GM12878 (cell line): Measurements from ENCODE around the gene PRR3. TPM values are rescaled to one million over a fixed set of nuclear protein-coding genes. Genes with fewer than 3 reads are reported as not detected.

Source experiments
- ATAC-seq: fragments of 200-7000 bp; cut with Tn5 transposase; 3 replicates; pipeline ENCODE4 v1.9.1; 2020; ENCODE audit warnings: mild to moderate bottlenecking, moderate library complexity
- BruUV-seq: library from RNA; stranded (reverse); fragments of 400-500 nt; replicated peaks from 2 replicates; lab custom pipeline; 2021; lab: Mats Ljungman, UMichigan
- CTCF ChIA-PET: fragments of 300-600 bp; sonication (Branson Sonifier 250); formaldehyde crosslinking; extraction: SDS; loops from one replicate; lab custom pipeline; 2021; ENCODE audit warnings: inconsistent platforms; lab: Yijun Ruan, JAX
- POLR2A ChIA-PET: fragments of 350-600 bp; formaldehyde crosslinking; extraction: SDS; loops from one replicate; lab custom pipeline; 2021; ENCODE audit warnings: inconsistent platforms; lab: Charles Lee
- RAD21 ChIA-PET: fragments of 300-600 bp; sonication (Branson Sonifier 250); formaldehyde crosslinking; loops from one replicate; lab custom pipeline; 2023; ENCODE audit warnings: antibody characterized with exemption; ENCODE audit not compliant: unreplicated experiment; lab: Charles Lee
- SMC1A ChIA-PET: fragments of 300-600 bp; sonication (Branson Sonifier 250); formaldehyde crosslinking; loops from one replicate; lab custom pipeline; 2023; ENCODE audit not compliant: unreplicated experiment, uncharacterized antibody; lab: Charles Lee
- DNase-seq: peaks from one replicate; pipeline ENCODE4 v3.0.0-alpha.2; 2011; ENCODE audit warnings: low read depth, low spot score
- FAIRE-seq: peaks from 3 replicates; lab custom pipeline; 2011; peaks lifted over from hg19 to GRCh38; lab: Jason Lieb, UNC
- H2AFZ ChIP-seq: 2 replicates; pipeline ENCODE4 v1.6.0; 2011; ENCODE audit warnings: low read depth, low read length, control low read depth; ENCODE audit not compliant: control insufficient read depth
- H3K27ac ChIP-seq: 2 replicates; pipeline ENCODE4 v1.5.1; 2011; ENCODE audit warnings: control low read depth; ENCODE audit not compliant: control insufficient read depth, insufficient read depth
- H3K27me3 ChIP-seq, 2 experiments: replicated peaks in 1 of 2; 2 replicates each; pipeline versions ENCODE4 v1.6.0 to v1.6.1; 2011; ENCODE audit warnings: low read length in 1 of 2; ENCODE audit not compliant: control insufficient read depth in 2 of 2, insufficient read depth in 2 of 2
- H3K36me3 ChIP-seq, 2 experiments: 2 replicates each; pipeline ENCODE4 v1.5.1; 2011; ENCODE audit warnings: low read length in 1 of 2; ENCODE audit not compliant: control insufficient read depth in 2 of 2, insufficient read depth in 2 of 2
- H3K4me1 ChIP-seq: 2 replicates; pipeline ENCODE4 v1.6.1; 2011; ENCODE audit warnings: mild to moderate bottlenecking, low read length, moderate library complexity, mixed read lengths; ENCODE audit not compliant: control insufficient read depth, insufficient read depth
- H3K4me2 ChIP-seq: 2 replicates; pipeline ENCODE4 v1.6.0; 2011; ENCODE audit warnings: control low read depth; ENCODE audit not compliant: control insufficient read depth, insufficient read depth
- H3K4me3 ChIP-seq: fragments of 200-600 bp; sonication (generic); 2 replicates; pipeline ENCODE4 v1.5.1; 2016
- H3K79me2 ChIP-seq: 2 replicates; pipeline ENCODE4 v1.6.0; 2011; ENCODE audit warnings: low read length; ENCODE audit not compliant: control insufficient read depth, insufficient read depth
- H3K9ac ChIP-seq: 2 replicates; pipeline ENCODE4 v1.8.0; 2011; ENCODE audit warnings: low read length, control low read depth, mixed read lengths; ENCODE audit not compliant: control insufficient read depth, insufficient read depth
- H3K9me3 ChIP-seq: replicated peaks from 3 replicates; pipeline ENCODE4 v1.5.1; 2011; ENCODE audit warnings: mild to moderate bottlenecking, low read length; ENCODE audit not compliant: control insufficient read depth, insufficient read depth
- H4K20me1 ChIP-seq: 2 replicates; pipeline ENCODE4 v1.6.0; 2011; ENCODE audit not compliant: control insufficient read depth, insufficient read depth
- FOXM1 ChIP-seq: IDR thresholded peaks from 2 replicates; pipeline ENCODE4 v1.6.1; 2012; ENCODE audit warnings: low read depth, mild to moderate bottlenecking, inconsistent platforms, low read length, moderate library complexity
- HDAC6 ChIP-seq: fragments of 200-600 bp; sonication (generic); IDR thresholded peaks from one replicate; pipeline ENCODE4 v1.8.0; 2017; ENCODE audit warnings: antibody characterized with exemption; ENCODE audit not compliant: unreplicated experiment
- JUND ChIP-seq: IDR thresholded peaks from 2 replicates; pipeline ENCODE4 v1.6.1; 2012; ENCODE audit warnings: low read depth, mild to moderate bottlenecking, low read length, improper control_type of control experiment, moderate library complexity
- PAX8 ChIP-seq: fragments of 450-650 bp; IDR thresholded peaks from 2 replicates; pipeline ENCODE4 v1.6.1; 2017; ENCODE audit warnings: mild to moderate bottlenecking, moderate library complexity
- POLR2A ChIP-seq: IDR thresholded peaks from 2 replicates; pipeline ENCODE4 v1.6.1; 2011; ENCODE audit warnings: low read depth, mild to moderate bottlenecking, low read length
- POLR2AphosphoS5 ChIP-seq: IDR thresholded peaks from 2 replicates; pipeline ENCODE4 v1.6.1; 2011; ENCODE audit warnings: mild to moderate bottlenecking, low read length, inconsistent platforms
- RUNX3 ChIP-seq: IDR thresholded peaks from 2 replicates; pipeline ENCODE4 v1.6.1; 2012; ENCODE audit warnings: low read length, inconsistent platforms
- SIN3A ChIP-seq: IDR thresholded peaks from 2 replicates; pipeline ENCODE4 v1.6.1; 2012; ENCODE audit warnings: low read depth, low read length, improper control_type of control experiment
- STAT1 ChIP-seq: fragments of 450-650 bp; conservative IDR thresholded peaks from 2 replicates; pipeline ENCODE4 v1.6.1; 2014; ENCODE audit warnings: antibody characterized with exemption, mild to moderate bottlenecking
- TCF12 ChIP-seq: IDR thresholded peaks from 2 replicates; pipeline ENCODE4 v1.6.1; 2011; ENCODE audit warnings: low read depth, mild to moderate bottlenecking, low read length
- TCF3 ChIP-seq: IDR thresholded peaks from 2 replicates; pipeline ENCODE4 v1.6.1; 2012; ENCODE audit warnings: low read depth, mild to moderate bottlenecking, low read length, borderline replicate concordance; ENCODE audit not compliant: insufficient read depth
- WGBS: methylation state at CpG from one replicate; pipeline ENCODE4 v1.1.6; 2016; ENCODE audit warnings: low lambda C conversion rate; ENCODE audit not compliant: insufficient replicate concordance, insufficient coverage; ENCODE audit errors: missing lambda C conversion rate; 5-methylcytosine and 5-hydroxymethylcytosine counted together
- in situ Hi-C: fragments of 300-500 bp; cut with MboI; formaldehyde crosslinking; loops from 9 replicates; pipeline ENCODE4 v1.14.3; 2018; ENCODE audit warnings: mixed read lengths
- intact Hi-C: fragments of 100-400 bp; cut with micrococcal nuclease; formaldehyde crosslinking; loops from one replicate; pipeline ENCODE4 v1.14.2; 2022; ENCODE audit not compliant: unreplicated experiment
- polyA plus RNA-seq, 11 experiments: library from polyadenylated mRNA; depleted of rRNA in 4 of 11; unstranded in 6 of 11; stranded (reverse) in 5 of 11; fragments of >200 nt; fragmentation: Nextera tagmentation in 4 of 11; fragmentation: Illumina TruSeq in 1 of 11; extraction: Ambion mirVana in 4 of 11; extraction: Trizol in 1 of 11; gene quantifications; 1 replicate in 1 of 11; 2 replicates in 10 of 11; pipeline versions ENCODE4 v1.2.1 to v1.2.3, GENCODE V29; 2011 to 2016; ENCODE audit warnings: inconsistent platforms in 2 of 11, missing spikeins in 2 of 11, low read depth in 1 of 11
- total RNA-seq, 4 experiments: library from RNA; depleted of rRNA in 3 of 4; stranded (reverse); fragments of >200 nt in 3 of 4; fragmentation: Illumina TruSeq in 1 of 4; extraction: Trizol in 1 of 4; gene quantifications; 2 replicates each; pipeline versions ENCODE4 v1.2.1 to v1.2.3, GENCODE V29; 2013 to 2021
- TF ChIP-seq, protein P1 (sequence below): fragments of 450-650 bp; IDR thresholded peaks from 2 replicates; pipeline ENCODE4 v1.6.1; 2016; ENCODE audit warnings: mild to moderate bottlenecking
- TF ChIP-seq, protein P2 (sequence below): fragments of 450-650 bp; IDR thresholded peaks from 2 replicates; pipeline ENCODE4 v1.6.1; 2018; ENCODE audit warnings: borderline replicate concordance, mild to moderate bottlenecking; ENCODE audit not compliant: partially characterized antibody
- TF ChIP-seq, protein P3 (sequence below): IDR thresholded peaks from 2 replicates; pipeline ENCODE4 v1.6.1; 2011; ENCODE audit warnings: borderline replicate concordance, low read depth, mild to moderate bottlenecking, moderate library complexity, mixed read lengths, low read length; ENCODE audit not compliant: insufficient read depth; ENCODE audit errors: extremely low read length
- TF ChIP-seq, protein P4 (sequence below): IDR thresholded peaks from 2 replicates; pipeline ENCODE4 v1.6.1; 2011; ENCODE audit warnings: borderline replicate concordance, low read depth, mild to moderate bottlenecking, moderate library complexity, low read length; ENCODE audit not compliant: insufficient read depth, poor library complexity, severe bottlenecking

The PRR3 gene
- total and polyA plus RNA-seq, 10 of the 15 experiments (the other 5 are each of a cell fraction or from before 2014, with no cell fraction given), result 14.0 to 38.2 (median 20.5) TPM

DNA sequence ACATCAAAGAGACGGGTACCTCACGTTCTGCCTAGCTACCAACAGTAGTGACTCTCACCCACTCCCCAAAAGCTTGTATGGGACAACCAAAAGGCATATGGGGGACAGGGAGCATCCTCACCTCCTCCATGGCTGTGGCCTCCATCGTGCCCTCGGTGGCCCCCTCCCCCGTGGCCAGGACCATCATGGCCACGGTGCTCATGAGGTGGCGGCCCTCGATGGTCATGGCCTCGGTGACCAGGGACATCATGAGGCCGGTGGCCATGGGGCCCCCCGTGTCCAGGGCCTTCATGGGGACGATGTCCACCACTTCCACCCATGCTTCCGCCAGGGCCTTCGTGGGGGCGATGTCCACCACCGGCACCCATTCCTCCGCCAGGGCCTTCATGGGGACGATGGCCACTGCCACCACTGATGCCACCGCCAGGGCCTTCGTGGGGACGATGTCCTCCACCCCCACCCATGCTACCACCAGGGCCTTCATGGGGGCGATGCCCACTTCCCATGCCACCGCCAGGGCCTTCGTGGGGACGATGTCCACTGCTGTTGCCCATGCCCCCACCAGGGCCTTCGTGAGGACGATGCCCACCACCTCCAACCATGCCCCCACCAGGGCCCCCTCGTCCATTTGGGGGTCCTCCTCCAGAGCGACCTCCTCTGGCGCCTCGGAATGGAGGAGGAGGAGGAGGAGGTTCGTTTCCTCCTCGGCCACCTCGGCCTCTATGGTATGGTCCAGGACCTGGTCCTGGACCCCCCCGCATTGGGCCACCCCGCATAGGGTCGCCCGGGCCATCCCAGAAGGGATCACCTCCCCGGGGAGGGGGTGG, 44.9 kb downstream of the PRR3 start:
- no peak for ATAC-seq
- Histone ChIP-seq H3K9ac (no peak overlapping the region), H3K4me1 (no peaks in the 10 kb centered on the region; the same call in 1 of the 2 replicates), H3K4me3 (no peak overlapping the region), H3K27me3 (no peaks in the 10 kb centered on the region), H3K79me2 (no peaks in the 10 kb centered on the region), H3K36me3 (peaks cover 32 to 38% of the 10 kb centered on the region in 2 experiments), H4K20me1 (peaks cover 3% of the 10 kb centered on the region; the same call in 1 of the 2 replicates), H3K4me2 (no peak overlapping the region), H3K27ac (no peak overlapping the region), H3K9me3 (no peaks in the 10 kb centered on the region), H2AFZ (no peak overlapping the region)
- ChIA-PET POLR2A (no interaction called here), CTCF (interaction anchor here (6.2 to 10.3 kb wide), 2 partner anchors 59 to 119 kb away, joined by 123 to 188 read pairs; no protein-coding TSS in a partner anchor), RAD21 (no interaction called here), SMC1A (interaction anchor here (3.5 kb wide), 1 partner anchor 11 kb away, joined by 16 read pairs; no protein-coding TSS in a partner anchor)
- DNase-seq, result no peak
- BruUV-seq, result no TSS peak
- in situ Hi-C loops, result no loop called here
- WGBS, result 95% methylated on average over 39 of the region's 39 CpGs
- TF ChIP-seq PAX8 (no peak), TCF3 (no peak), TCF12 (no peak), POLR2AphosphoS5 (peak; percentile 28; the same call in 1 of the 2 replicates), POLR2A (peak; percentile 53; the same call in 1 of the 2 replicates), RUNX3 (no peak), FOXM1 (no peak), JUND (no peak), HDAC6 (no peak), SIN3A (no peak), STAT1 (no peak)
- TF ChIP-seq, protein P1, sequence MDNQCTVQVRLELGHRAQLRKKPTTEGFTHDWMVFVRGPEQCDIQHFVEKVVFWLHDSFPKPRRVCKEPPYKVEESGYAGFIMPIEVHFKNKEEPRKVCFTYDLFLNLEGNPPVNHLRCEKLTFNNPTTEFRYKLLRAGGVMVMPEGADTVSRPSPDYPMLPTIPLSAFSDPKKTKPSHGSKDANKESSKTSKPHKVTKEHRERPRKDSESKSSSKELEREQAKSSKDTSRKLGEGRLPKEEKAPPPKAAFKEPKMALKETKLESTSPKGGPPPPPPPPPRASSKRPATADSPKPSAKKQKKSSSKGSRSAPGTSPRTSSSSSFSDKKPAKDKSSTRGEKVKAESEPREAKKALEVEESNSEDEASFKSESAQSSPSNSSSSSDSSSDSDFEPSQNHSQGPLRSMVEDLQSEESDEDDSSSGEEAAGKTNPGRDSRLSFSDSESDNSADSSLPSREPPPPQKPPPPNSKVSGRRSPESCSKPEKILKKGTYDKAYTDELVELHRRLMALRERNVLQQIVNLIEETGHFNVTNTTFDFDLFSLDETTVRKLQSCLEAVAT, result no peak
- TF ChIP-seq, protein P2, sequence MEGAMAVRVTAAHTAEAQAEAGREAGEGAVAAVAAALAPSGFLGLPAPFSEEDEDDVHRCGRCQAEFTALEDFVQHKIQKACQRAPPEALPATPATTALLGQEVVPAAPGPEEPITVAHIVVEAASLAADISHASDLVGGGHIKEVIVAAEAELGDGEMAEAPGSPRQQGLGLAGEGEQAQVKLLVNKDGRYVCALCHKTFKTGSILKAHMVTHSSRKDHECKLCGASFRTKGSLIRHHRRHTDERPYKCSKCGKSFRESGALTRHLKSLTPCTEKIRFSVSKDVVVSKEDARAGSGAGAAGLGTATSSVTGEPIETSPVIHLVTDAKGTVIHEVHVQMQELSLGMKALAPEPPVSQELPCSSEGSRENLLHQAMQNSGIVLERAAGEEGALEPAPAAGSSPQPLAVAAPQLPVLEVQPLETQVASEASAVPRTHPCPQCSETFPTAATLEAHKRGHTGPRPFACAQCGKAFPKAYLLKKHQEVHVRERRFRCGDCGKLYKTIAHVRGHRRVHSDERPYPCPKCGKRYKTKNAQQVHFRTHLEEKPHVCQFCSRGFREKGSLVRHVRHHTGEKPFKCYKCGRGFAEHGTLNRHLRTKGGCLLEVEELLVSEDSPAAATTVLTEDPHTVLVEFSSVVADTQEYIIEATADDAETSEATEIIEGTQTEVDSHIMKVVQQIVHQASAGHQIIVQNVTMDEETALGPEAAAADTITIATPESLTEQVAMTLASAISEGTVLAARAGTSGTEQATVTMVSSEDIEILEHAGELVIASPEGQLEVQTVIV, result no peak
- TF ChIP-seq, protein P3, sequence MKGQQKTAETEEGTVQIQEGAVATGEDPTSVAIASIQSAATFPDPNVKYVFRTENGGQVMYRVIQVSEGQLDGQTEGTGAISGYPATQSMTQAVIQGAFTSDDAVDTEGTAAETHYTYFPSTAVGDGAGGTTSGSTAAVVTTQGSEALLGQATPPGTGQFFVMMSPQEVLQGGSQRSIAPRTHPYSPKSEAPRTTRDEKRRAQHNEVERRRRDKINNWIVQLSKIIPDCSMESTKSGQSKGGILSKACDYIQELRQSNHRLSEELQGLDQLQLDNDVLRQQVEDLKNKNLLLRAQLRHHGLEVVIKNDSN, result no peak
- TF ChIP-seq, protein P4, sequence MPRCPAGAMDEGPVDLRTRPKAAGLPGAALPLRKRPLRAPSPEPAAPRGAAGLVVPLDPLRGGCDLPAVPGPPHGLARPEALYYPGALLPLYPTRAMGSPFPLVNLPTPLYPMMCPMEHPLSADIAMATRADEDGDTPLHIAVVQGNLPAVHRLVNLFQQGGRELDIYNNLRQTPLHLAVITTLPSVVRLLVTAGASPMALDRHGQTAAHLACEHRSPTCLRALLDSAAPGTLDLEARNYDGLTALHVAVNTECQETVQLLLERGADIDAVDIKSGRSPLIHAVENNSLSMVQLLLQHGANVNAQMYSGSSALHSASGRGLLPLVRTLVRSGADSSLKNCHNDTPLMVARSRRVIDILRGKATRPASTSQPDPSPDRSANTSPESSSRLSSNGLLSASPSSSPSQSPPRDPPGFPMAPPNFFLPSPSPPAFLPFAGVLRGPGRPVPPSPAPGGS, result no peak
- no peak for FAIRE-seq
- intact Hi-C loops, result no loop called here
